Stimulated activated CD8-positive, alpha-beta memory T cell treated with anti-CD3 and anti-CD28 coated beads, Interleukin-15, amount 100 ng/mL, for 24 hours (primary cell): ENCODE data around the gene SLC7A6OS.

Source experiments
- DNase-seq: peaks from one replicate; pipeline ENCODE4 v3.0.0-alpha.2; 2020; ENCODE audit warnings: low read depth

SLC7A6OS gene

GRCh38 chr16:68253721-68254120 is 57.0 kb downstream of the SLC7A6OS start:
- DNase-seq = no peak

- DNase-seq = no peak
These were observed 58.4 kb downstream of the SLC7A6OS start for GRCh38 chr16:68252383-68252782.

- DNase-seq = no peak
These were observed 58.9 kb downstream of the SLC7A6OS start for GRCh38 chr16:68251832-68252231.

GRCh38 chr16:68250951-68251350 is 59.8 kb downstream of the SLC7A6OS start:
- DNase-seq = no peak

- no peak for DNase-seq
These were observed 61.4 kb downstream of the SLC7A6OS start for GRCh38 chr16:68249371-68249770.
